BJ (cell line): Measurements from ENCODE around the gene DOCK6. TPM values are rescaled to one million over a fixed set of nuclear protein-coding genes. Genes with fewer than 3 reads are reported as not detected.

ENCODE experiments used
- CTCF ChIA-PET: fragments of 350-600 bp; formaldehyde crosslinking; extraction: SDS; loops from one replicate; lab custom pipeline; 2021; ENCODE audit warnings: antibody characterized with exemption, inconsistent platforms; lab: Yijun Ruan, JAX
- POLR2A ChIA-PET: fragments of 300-600 bp; sonication (Branson Sonifier 250); formaldehyde crosslinking; extraction: SDS; loops from one replicate; lab custom pipeline; 2021; ENCODE audit warnings: antibody characterized with exemption; lab: Charles Lee
- DNase-seq: peaks from one replicate; pipeline ENCODE4 v3.0.0-alpha.2; 2011; ENCODE audit warnings: low read depth
- H3K27me3 ChIP-seq: 2 replicates; pipeline ENCODE4 v1.6.0; 2011; ENCODE audit warnings: low read length; ENCODE audit not compliant: control insufficient read depth, insufficient read depth
- H3K36me3 ChIP-seq: 2 replicates; pipeline ENCODE4 v1.5.1; 2011; ENCODE audit warnings: low read length; ENCODE audit not compliant: control insufficient read depth, insufficient read depth
- H3K4me3 ChIP-seq: 2 replicates; pipeline ENCODE4 v1.5.1; 2011; ENCODE audit warnings: low read depth, mild to moderate bottlenecking, control low read depth, low read length
- CTCF ChIP-seq: IDR thresholded peaks from 2 replicates; pipeline ENCODE4 v1.5.1; 2011; ENCODE audit warnings: low read depth, mild to moderate bottlenecking, control low read depth, inconsistent platforms, low read length, moderate library complexity; ENCODE audit not compliant: insufficient read depth
- polyA plus RNA-seq: library from polyadenylated mRNA; depleted of rRNA; stranded (reverse); fragments of >200 nt; gene quantifications from 2 replicates; pipeline ENCODE4 v1.2.3, GENCODE V29; 2011

DOCK6 gene
- polyA plus RNA-seq, 1 experiment: 15.2 TPM

- ChIA-PET POLR2A (no interaction called here), CTCF (interaction anchor here (0.6 to 1.0 kb wide), 2 partner anchors 9 to 27 kb away, joined by 3 to 6 read pairs; no protein-coding TSS in a partner anchor)
- Histone ChIP-seq H3K36me3 (peaks cover 25% of the 10 kb centered on the region), H3K4me3 (peak overlapping the region; percentile 99), H3K27me3 (no peaks in the 10 kb centered on the region)
- no peak for TF ChIP-seq CTCF
- no peak for DNase-seq
Observed at GRCh38 chr19:11196406-11197287, 65.7 kb downstream of the DOCK6 start.

GRCh38 chr19:11195681-11196080 is 66.6 kb downstream of the DOCK6 start:
- ChIA-PET CTCF (interaction anchor here (2.0 kb wide), 1 partner anchor 58 kb away, joined by 7 read pairs; no protein-coding TSS in a partner anchor), POLR2A (no interaction called here)
- no peaks in the 10 kb centered on the region for H3K27me3 ChIP-seq
- no peak for TF ChIP-seq CTCF
- DNase-seq: no peak
- H3K4me3 ChIP-seq: peak overlapping the region; percentile 99
- peaks cover 27% of the 10 kb centered on the region for H3K36me3 ChIP-seq

- H3K27me3 ChIP-seq: no peaks in the 10 kb centered on the region
- peaks cover 27% of the 10 kb centered on the region for H3K36me3 ChIP-seq
- H3K4me3 ChIP-seq: peak overlapping the region; percentile 99
- TF ChIP-seq CTCF: no peak
- POLR2A ChIA-PET: no interaction called here
- CTCF ChIA-PET: interaction anchor here (1.0 to 2.0 kb wide), 3 partner anchors 26 to 57 kb away, joined by 3 to 7 read pairs (median 4); partner anchors contain the start of gene SPC24
- DNase-seq: no peak
Observed at GRCh38 chr19:11194656-11195558, 67.4 kb downstream of the DOCK6 start.

GRCh38 chr19:11194173-11194572 is 68.2 kb downstream of the DOCK6 start:
- Histone ChIP-seq H3K4me3 (peak overlapping the region; percentile 99), H3K36me3 (peaks cover 28% of the 10 kb centered on the region), H3K27me3 (no peaks in the 10 kb centered on the region)
- ChIA-PET CTCF (interaction anchor here (1.0 to 2.0 kb wide), 3 partner anchors 25 to 57 kb away, joined by 3 to 7 read pairs (median 4); partner anchors contain the start of gene SPC24), POLR2A (no interaction called here)
- no peak for TF ChIP-seq CTCF
- no peak for DNase-seq
